GM12874 (cell line): Measurements from ENCODE around the gene CYP2S1.

ENCODE experiments used
- CTCF ChIP-seq: IDR thresholded peaks from 2 replicates; pipeline ENCODE4 v1.5.1; 2011; ENCODE audit warnings: low read depth, mild to moderate bottlenecking, control low read depth, low read length, moderate library complexity; ENCODE audit not compliant: insufficient read depth

CYP2S1 gene

GRCh38 chr19:41219924-41220567 lies 27.0 kb downstream of the CYP2S1 start:
- no peak for TF ChIP-seq CTCF

- no peak for TF ChIP-seq CTCF
Measured at GRCh38 chr19:41220811-41221210, 27.8 kb downstream of the CYP2S1 start.

- TF ChIP-seq CTCF = no peak
Measured at GRCh38 chr19:41221514-41222205, 28.6 kb downstream of the CYP2S1 start.

GRCh38 chr19:41222240-41222639 lies 29.2 kb downstream of the CYP2S1 start:
- TF ChIP-seq CTCF = no peak

GRCh38 chr19:41223431-41224234 lies 30.6 kb downstream of the CYP2S1 start:
- no peak for TF ChIP-seq CTCF

- no peak for TF ChIP-seq CTCF
Measured at GRCh38 chr19:41224632-41225031, 31.6 kb downstream of the CYP2S1 start.

GRCh38 chr19:41225238-41226052 lies 32.4 kb downstream of the CYP2S1 start:
- no peak for TF ChIP-seq CTCF
